Left ventricle myocardium superior (tissue), 1 donor: Measurements from ENCODE around the gene PARP12. TPM values are rescaled to one million over a fixed set of nuclear protein-coding genes. Genes with fewer than 3 reads are reported as not detected.

Experiments
- ATAC-seq: fragments of 200-7000 bp; cut with Tn5 transposase; one replicate; pipeline ENCODE4 v1.9.1; 2020; ENCODE audit warnings: mild to moderate bottlenecking, moderate library complexity
- DNase-seq: peaks from one replicate; pipeline ENCODE4 v3.0.0-alpha.2; 2020
- intact Hi-C: fragments of 100-400 bp; cut with micrococcal nuclease; formaldehyde crosslinking; loops from one replicate; pipeline ENCODE4 v1.11.0; 2022
- total RNA-seq: library from RNA; stranded (reverse); fragmentation: NEBNext Ultra II Directional; extraction: Animal tissue kit (Norgen Biotek cat#: 25700); gene quantifications from one replicate; pipeline ENCODE4 v1.2.1, GENCODE V29; 2021
- donor health status: DM: no; HTN: yes; CAD: no; lungs with severe emphysema.

The PARP12 gene
- total RNA-seq, 1 donor from 2014 or later: 13.8 TPM

DNA sequence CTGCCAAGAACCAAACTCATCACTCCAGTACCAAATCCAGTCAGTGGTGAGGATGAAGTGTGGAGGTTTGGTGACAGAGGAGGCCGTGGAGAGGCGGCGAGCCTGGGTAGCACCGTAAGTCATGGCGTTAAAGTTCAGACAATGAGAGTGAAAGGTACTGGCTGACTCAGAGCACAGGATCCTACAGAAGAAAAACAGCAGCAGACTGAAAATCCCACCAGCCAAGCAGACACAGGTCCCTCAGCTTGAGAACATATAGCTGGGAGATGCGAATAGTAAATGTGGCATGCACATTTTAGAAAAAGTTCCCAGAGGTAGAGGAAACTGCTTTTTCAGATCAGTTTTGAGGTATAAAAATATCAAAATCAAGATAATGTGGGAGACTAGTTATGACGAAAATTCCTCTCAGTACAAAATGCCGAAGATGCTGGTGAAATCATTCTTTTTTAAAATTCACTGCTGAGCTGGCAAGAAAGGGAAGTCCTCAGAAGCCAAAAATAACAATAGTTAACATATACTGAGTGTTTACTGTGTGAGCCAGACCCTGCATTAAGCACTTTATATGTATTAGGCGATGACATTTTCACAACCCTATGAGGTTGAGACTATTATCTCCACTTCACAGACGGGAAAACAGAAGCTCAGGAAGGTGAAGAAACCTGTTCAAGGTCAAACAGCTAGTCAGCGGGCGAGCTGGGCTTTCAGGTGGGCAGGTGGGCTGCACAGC lies 20.9 kb downstream of the PARP12 start:
- intact Hi-C loops: no loop called here
- DNase-seq: no peak
- no peak for ATAC-seq

DNA sequence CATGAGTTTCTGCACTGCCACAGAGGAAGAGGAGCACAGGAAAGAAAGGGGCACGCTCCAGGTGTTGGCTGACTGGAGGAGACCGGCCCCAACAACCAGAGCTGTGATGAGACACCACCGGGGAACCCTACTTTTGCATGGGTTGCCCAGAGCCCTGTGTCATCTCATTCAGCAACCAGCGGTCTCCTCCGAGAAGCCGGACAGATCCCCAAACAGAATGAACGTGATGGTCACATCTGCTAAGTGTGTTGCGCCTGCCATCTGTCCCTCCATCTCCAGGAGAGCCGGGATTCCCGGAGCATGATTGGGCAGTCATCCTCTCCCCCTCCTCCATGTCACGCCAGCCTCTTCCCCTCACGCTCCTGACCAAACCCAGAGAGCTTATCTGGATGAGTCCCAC lies 22.9 kb downstream of the PARP12 start:
- intact Hi-C loops: no loop called here
- no peak for ATAC-seq
- no peak for DNase-seq

DNA sequence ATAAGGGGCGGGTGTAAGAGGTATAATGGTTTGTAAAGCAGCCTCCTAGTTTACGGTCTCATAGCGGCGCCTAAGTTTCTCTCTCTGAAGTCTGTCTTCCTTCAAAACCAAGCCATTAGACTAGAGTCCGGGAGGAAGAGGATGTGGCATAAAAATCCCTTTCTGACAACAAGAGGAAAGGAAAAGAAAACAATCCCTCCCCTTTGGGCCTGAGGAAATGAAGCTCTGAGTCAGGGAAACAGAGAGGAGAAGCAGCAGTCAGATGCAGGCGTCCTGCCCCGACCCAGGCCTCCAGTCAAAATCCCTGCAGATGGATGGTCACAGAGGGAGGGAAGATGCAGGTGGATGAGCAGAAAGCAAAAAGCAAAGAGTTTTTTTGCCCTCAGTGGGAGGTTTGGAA lies 23.7 kb downstream of the PARP12 start:
- DNase-seq: no peak
- ATAC-seq: no peak
- intact Hi-C loops: no loop called here

DNA sequence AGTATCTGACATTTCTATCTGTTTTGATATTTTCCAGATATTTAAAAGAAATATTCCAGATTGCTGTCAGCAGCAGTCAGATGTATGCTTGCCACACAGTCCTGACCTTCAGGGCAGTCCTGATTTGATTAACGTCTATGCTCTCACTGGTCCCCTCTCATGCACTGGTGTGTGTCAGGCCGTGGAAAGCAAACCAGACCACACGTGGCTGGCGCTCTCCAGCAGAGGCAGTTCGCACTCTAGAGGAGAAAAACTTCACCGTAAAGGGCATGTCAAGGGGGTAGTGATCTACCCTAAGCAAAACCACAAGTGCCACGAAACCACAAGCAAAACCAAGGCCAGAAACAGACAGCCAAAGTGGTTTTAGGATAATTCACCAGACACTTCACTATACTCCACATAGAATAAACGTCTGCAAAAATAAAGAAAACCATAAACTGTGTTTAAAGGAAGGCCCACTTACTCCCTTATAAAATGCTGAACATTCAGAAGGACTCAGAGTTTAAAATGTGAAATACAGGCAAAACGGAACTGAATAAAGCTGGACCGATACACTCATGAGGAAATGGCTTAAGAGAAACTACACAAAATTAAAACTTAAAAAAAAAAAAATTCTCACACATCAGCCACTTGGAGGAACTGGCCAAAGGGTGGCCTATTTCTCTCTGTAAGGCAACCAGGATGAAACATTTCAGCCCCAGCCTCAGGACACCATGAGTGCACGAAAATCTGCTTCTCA lies 26.4 kb downstream of the PARP12 start:
- ATAC-seq (peak; percentile 65), DNase-seq (no peak)
- intact Hi-C loops: no loop called here

DNA sequence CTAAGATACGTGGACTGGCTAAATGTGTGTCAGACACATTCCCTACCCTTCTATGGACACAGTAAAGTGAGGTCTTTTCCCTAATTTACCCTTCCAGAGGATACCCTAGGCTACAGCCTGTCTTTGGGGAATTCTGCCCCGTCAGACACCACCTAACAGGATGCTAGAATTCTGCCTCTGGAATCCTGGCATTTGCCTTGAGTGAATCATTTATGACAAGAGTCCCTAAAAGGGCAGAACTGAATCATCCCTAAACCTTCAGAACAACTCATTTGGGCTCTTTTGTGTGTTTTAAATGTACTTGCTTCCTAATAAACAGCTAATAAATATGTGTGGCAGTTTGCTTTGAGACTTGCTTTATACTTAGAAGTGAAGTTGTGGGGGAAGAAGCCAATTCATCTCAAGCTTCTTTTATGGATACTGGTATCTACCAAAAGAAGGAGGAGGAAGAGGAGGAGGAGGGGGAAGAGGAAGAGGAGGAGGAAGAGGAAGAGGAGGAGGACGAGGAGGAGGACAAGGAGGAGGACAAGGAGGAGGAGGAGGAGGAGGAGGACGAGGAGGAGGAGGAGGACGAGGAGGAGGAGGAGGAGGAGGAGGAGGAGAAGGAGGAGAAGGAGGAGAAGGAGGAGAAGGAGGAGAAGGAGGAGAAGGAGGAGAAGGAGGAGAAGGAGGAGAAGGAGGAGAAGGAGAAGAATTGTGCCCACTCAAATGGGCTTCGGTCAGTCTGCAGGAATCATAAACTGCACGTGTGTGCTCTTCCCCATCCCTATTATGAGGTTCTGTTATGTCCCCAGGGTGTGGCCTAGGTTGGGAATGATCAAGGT lies 27.1 kb downstream of the PARP12 start:
- no peak for DNase-seq
- no peak for ATAC-seq
- intact Hi-C loops: no loop called here

DNA sequence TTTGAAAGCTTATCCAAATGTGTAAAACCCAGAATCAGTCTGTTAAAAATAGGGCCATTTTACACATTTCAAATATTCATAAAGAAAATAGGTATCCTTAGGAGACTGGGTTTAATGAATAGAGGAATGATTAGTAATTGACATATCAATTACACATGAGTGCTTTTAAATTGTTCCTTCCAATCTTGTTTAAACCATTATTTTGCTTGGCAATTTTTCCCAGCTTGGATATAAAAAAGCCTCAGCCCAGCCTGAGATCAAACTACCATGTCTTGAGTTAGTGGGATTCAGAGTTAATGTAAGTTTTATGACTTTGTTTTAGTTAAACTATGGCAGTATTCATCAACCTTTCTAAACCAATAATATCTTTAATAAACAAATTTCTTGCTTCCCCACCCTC lies 28.3 kb downstream of the PARP12 start:
- intact Hi-C loops: no loop called here
- ATAC-seq (no peak), DNase-seq (no peak)

DNA sequence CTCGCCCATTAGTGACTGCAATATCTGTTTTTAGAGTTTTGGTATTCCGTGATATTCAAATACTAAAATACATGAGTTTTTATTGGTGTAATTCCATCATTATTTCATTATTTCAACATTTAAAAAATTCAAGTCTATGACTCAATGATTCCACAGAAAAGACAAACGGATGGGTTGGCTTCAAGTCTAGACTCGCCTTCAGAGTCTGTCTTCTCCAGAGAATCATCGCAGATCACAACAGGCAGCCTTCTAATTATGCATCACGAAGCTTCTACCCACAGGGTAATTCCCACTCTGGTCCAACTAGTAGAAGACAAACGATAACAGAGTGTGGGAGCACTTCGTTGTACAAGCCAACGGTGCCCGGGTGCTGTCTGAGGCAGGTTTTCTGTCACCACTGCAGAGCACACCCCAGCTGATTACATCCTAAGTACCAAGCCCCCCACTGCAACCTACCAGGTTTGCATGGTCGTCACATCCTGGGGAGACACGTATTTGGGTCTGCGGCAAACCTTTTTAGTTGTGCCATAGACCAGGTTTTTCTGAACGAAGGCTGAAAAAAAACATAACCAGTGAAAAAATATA lies 28.9 kb downstream of the PARP12 start:
- ATAC-seq: no peak
- no peak for DNase-seq
- intact Hi-C loops: no loop called here

DNA sequence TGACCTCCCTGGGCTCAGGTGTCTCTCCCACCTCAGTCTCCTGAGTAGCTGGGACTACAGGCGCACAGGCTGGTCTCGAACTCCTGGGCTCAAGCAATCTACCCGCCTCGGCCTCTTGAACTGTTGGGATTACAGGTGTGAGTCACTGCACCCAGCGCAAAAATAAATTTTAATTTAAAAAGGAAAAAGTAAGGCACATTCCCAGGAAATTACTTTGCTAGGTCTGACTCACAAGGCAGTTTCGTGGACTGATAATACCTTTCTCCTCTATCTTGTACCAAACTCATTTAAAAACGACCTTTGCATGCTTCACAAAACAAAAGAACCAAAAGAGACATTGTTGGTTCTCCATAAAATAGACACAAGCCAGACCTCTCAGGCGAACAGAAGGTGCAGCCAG lies 29.7 kb downstream of the PARP12 start:
- DNase-seq: no peak
- intact Hi-C loops: no loop called here
- no peak for ATAC-seq

DNA sequence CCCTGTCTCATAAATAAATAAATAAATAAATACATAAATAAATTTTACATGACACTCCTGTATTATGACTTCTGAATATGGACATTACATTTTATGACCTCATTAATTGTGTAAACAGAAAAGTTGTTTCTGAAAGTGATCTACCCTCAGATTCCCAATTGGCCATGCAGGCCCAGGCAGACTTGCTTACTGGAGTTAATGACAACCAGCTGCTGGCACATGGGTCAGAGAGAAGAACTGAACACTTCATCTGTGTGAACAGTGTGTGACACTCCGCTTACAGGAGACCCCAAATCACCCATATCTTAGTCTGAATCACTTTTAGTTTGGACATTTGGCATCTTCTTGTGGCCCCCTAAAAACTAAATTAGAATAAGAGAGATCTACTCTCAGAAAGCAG lies 31.4 kb downstream of the PARP12 start:
- intact Hi-C loops: no loop called here
- DNase-seq (no peak), ATAC-seq (no peak)

DNA sequence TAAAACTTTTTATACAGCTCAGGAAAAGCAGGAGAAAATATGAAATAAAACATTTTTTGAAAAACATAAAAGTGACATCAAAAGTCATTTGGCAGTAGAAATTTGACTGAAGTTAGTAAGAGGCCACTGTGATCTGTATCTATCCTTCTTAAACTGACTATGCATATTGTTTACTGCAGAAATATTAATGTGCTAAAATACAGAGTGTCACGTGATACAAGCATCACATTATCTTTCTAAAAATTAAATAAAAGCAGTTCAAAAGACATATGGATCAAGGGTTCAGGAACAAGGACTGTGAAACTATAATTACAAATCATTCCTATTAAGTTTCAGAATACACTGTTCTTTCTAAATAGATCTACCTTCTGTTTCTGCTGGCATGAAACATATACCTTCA lies 33.7 kb downstream of the PARP12 start:
- DNase-seq (no peak), ATAC-seq (no peak)
- intact Hi-C loops: no loop called here

DNA sequence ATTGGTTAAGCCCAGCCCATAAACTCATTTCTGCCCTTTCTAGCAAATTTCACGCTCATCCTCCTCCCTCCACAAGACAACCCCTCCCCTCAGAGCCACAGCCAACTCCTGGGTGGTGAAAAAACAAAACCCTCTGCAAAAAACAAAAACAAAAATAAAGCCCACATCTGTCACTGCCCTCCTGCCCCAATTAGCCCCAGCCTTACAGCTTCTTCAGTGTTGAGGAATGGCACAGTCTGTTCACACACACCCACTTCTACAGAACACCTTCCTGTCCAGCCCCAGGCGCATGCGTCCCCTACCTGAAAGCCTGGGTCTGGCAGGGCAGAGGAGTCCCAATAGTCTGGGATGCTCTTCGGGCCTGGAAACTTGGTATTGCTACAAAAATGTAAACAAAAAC lies 34.4 kb downstream of the PARP12 start:
- DNase-seq: no peak
- no peak for ATAC-seq
- intact Hi-C loops: no loop called here

DNA sequence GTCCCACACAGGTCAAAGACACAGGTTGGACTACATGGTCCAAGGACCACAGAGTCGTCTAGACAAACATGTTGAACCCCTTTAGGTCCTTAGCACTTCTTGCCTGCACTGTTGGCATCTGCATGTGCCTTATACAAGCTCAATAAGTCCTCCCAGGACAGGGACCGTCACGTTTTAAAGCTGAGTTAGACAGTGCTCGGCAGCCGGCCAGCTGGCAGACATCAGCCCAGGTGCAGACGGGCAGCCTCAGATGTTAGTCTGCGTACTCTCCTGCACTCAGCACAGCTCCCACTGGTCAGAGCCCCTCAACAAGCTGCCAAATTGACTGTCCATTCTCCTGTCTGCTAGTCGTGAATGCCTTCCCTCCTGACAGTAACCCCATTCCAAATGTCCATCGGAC lies 34.9 kb downstream of the PARP12 start:
- DNase-seq: no peak
- intact Hi-C loops: no loop called here
- ATAC-seq: no peak

DNA sequence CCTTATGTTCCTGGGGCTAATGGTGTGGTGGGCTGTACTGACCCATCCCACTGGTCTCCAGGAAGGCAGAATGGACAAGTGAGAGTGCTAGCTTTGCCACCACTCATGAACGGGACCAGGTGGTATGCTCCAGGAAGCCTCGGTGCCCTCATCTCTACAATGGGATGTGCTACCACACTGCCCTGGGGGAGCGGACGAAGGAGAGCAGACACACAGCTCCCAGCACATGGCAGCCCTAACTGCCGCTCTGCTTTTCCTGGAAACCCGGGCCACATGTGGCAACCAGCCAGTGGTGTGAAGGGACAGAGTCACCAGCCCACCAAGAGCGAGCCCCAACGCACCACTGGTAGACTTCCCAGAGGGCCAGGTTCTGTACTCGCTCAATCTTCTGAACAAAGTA lies 35.8 kb downstream of the PARP12 start:
- intact Hi-C loops: no loop called here
- no peak for ATAC-seq
- no peak for DNase-seq

DNA sequence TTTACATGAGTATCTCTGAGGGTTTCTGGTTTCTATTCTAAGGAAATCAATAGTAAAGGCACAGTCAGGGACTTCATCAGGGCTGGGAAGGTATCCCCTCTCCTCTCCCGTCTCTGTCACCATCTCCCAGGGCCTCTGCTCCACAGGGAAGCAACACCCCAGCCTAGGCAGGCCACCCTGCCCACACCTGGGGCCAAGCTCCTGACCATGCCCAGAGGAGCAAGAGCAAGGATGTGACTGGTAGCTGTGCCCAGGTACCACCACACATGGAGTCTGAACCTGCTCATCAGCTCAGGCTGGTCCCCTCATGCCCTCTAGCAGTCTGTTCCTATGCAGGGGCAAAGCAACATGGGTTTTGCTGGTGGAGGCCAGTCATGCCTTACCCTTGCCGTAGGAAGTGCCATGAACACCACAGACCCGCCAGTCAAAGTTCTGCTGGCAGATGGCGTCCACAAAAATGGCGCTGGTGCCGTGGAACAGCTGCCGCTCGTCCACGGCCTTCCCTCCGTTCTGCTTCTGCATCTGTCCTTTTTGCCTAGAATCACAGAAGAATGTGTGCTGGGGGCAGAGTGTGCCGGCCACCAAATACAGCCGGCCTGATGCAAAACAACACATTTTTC lies 36.8 kb downstream of the PARP12 start:
- no peak for ATAC-seq
- no peak for DNase-seq
- intact Hi-C loops: no loop called here

DNA sequence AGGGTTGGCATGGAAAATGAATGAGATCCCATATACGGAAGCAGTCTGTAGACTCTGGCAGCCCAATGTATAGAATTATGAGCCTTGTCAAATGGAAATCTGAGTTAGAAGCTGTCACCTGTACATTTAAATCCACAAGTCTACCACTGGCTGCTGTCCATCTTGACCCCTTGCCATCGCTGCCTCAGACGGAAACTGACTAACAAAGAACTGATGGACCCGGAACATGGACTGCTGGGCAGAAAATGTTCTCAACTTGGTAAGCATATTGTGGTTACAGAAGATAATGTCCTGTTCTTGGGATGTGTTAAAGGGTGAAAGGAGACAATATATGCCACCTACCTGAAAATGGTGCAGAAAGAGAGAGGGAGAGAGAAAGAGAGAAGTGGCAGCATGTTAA lies 37.5 kb downstream of the PARP12 start:
- intact Hi-C loops: no loop called here
- no peak for ATAC-seq
- no peak for DNase-seq

DNA sequence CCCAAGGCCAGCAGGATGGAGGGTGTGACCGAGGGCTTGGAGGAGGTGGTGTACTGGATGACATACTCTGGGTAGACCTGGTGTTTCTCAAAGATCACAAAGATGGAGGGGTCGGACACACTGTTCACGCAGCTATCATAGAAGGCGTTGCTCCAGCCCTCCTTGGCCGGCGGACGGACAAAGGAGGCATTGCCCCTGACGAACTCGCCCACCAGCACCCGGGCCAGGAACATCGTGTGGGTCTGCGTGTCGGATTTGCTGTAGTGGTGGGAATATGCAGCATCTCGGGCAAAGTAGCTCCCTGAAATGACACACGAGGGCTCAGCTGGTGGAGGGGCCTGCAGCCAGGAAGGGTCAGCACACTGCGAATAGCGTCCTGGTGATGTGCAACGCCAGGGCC lies 38.2 kb downstream of the PARP12 start:
- intact Hi-C loops: no loop called here
- ATAC-seq (no peak), DNase-seq (no peak)

DNA sequence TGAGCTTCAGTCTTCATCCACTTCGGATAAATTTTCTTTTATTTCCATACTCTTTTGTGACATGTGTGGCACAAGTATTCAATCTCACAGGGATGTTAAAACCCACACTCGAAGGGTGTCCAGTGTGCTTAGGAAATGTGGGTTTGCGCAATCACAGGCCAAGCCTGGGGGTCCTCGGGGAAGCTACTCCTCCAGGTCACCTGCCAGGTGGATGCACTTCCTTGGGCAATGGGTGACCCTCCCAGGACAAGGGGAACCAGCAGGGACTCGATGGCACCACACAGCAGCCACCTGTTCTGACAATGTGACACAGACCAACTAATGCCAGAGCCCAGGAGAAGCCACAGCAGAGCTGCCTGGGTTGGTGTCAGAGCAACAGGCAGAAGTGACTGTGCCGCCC lies 39.0 kb downstream of the PARP12 start:
- ATAC-seq (no peak), DNase-seq (no peak)
- intact Hi-C loops: no loop called here

DNA sequence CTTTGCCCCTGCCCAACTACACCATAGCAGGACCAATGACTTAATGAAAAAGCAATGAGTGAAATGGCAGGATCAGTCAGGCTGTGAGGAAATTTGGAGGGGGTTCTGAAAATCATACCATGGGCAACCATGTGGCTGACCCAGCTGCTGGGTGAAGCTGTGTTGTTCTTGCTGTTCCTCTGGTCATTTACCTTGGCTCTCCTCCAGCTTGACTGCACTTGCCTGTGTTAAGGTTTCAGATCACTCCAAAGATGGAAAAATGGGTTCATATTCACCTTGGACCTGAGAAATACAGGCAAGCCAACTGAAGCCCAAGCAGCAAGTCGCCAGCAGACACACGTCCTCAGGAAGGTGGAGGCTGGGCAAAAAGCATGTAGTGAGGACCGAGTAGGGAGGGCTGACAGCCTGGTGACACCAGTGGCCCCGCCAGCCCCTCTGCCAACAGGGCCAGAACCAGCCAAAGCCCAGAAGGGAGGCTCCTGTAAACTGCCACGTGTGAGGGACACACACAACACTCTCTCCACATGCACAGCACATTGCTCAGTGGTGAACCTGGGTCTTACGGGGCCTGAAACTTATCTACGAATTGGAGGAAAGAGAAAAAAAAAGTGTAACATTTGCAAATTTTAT lies 40.1 kb downstream of the PARP12 start:
- no peak for ATAC-seq
- DNase-seq: no peak
- intact Hi-C loops: no loop called here

DNA sequence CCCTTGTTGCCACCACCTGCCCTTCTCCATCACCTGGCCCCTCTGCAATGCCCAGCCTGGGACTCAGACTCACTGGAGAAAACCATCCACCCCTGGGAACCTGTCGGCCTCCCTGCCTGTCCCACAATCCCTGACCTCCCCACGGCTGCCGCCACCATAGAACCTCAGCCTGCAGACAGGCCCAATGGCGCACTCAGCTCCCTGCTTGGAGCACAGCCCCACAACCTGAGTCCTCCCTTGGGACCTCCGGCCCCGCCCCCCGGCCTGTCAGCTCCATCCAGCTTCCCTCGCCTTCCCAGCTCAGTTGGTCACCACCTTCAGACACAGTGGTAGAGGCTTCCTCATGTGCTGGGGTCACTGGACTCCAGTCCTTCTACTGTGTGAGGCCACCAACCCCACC lies 41.1 kb downstream of the PARP12 start:
- no peak for ATAC-seq
- DNase-seq: no peak
- intact Hi-C loops: no loop called here
